Measurements from ENCODE around the gene AXIN2.

- TF ChIP-seq CTCF (IDR thresholded peaks at IDR 0.05) (no peak), EP300 (IDR thresholded peaks at IDR 0.05) (no peak), POLR2AphosphoS5 (IDR thresholded peaks at IDR 0.05) (no peak), POLR2A (IDR thresholded peaks at IDR 0.05) (no peak)
Measured at GRCh38 chr17:65537845-65538674, 23.4 kb downstream of the AXIN2 start.
